Activated naive CD8-positive, alpha-beta T cell treated with anti-CD3 and anti-CD28 coated beads, Interleukin-2, amount 10 ng/mL, durations not matched to agents 7 days and 5 days (primary cell): ENCODE results near the gene AP2M1. TPM values are rescaled to one million over a fixed set of nuclear protein-coding genes. Genes with fewer than 3 reads are reported as not detected.

ENCODE experiments used
- ATAC-seq: fragments of 150-1000 bp; cut with Tn5 transposase; one replicate; pipeline ENCODE4 v1.10.0; 2021; ENCODE audit warnings: low read depth, moderate library complexity
- POLR2A ChIA-PET: fragments of 350-600 bp; sonication (Branson Sonifier 250); formaldehyde crosslinking; loops from one replicate; lab custom pipeline; 2021; ENCODE audit warnings: antibody characterized with exemption; lab: Charles Lee
- DNase-seq: peaks from one replicate; pipeline ENCODE4 v3.0.0; 2021
- H3K27ac Mint-ChIP-seq: one replicate; pipeline ENCODE4 v1.8.0; 2022; ENCODE audit warnings: mild to moderate bottlenecking, mixed read lengths
- H3K27me3 Mint-ChIP-seq: one replicate; pipeline ENCODE4 v1.8.0; 2022; ENCODE audit warnings: mild to moderate bottlenecking, moderate library complexity, mixed read lengths
- H3K36me3 Mint-ChIP-seq: one replicate; pipeline ENCODE4 v1.8.0; 2021; ENCODE audit warnings: mild to moderate bottlenecking, mixed read lengths
- H3K4me1 Mint-ChIP-seq: one replicate; pipeline ENCODE4 v1.8.0; 2021; ENCODE audit warnings: mixed read lengths
- H3K4me3 Mint-ChIP-seq: one replicate; pipeline ENCODE4 v1.8.0; 2022; ENCODE audit warnings: mild to moderate bottlenecking, moderate library complexity, mixed read lengths
- H3K9me3 Mint-ChIP-seq: one replicate; pipeline ENCODE4 v1.8.0; 2021; ENCODE audit warnings: mixed read lengths
- total RNA-seq, 2 experiments: library from RNA; stranded (reverse); gene quantifications; one replicate each; pipeline ENCODE4 v1.2.3, GENCODE V29; 2021

The AP2M1 gene
- total RNA-seq, 2 experiments from 2014 or later, result 210 to 213 TPM

- no peak for ATAC-seq
- Mint-ChIP-seq H3K27ac (no peak overlapping the region), H3K27me3 (no peaks in the 10 kb centered on the region), H3K36me3 (peaks cover 21% of the 10 kb centered on the region), H3K4me1 (peaks cover 18% of the 10 kb centered on the region), H3K9me3 (no peaks in the 10 kb centered on the region), H3K4me3 (no peak overlapping the region)
- POLR2A ChIA-PET, result no interaction called here
- DNase-seq, result no peak
Observed at GRCh38 chr3:184189421-184189820, 14.8 kb downstream of the AP2M1 start.

GRCh38 chr3:184192889-184193288, 18.2 kb downstream of the AP2M1 start:
- H3K27ac Mint-ChIP-seq, result peak overlapping the region; percentile 34

DNA sequence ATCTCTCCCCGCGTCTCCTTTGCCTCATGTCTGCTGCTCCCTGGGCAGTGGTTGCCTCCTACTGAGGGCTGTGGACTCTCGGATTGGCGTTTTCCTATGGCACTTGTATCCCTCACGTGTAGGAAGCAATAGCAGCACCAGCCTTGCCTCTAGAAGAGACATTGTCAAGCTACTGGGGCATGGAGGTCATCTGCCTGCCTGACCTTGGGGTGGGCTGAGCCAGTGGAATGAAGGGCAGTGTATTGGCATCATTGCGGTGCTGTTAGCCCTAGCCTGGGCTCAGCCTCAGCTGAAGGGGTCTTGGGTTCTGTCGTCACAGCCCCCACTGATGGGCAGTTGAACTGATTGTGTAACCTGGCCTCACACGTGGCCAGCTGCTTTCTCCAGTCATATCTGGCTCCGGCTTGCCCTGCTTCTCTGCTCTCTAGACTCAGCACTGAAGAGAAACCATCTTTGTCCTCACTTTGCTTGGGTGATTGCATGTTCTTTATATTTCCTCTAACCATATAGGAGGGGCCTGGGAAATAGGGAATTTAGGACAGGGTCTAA, 19.4 kb downstream of the AP2M1 start:
- H3K36me3 Mint-ChIP-seq, result peaks cover 18% of the 10 kb centered on the region
- no peak overlapping the region for H3K4me3 Mint-ChIP-seq
- POLR2A ChIA-PET, result no interaction called here
- no peak for ATAC-seq
- H3K27me3 Mint-ChIP-seq, result no peaks in the 10 kb centered on the region
- no peak for DNase-seq
- no peak overlapping the region for H3K27ac Mint-ChIP-seq
- H3K4me1 Mint-ChIP-seq, result no peaks in the 10 kb centered on the region
- H3K9me3 Mint-ChIP-seq, result no peaks in the 10 kb centered on the region

More at GRCh38 chr3:184192889-184193288, 18.2 kb downstream of the AP2M1 start:
- Mint-ChIP-seq H3K4me3 (no peak overlapping the region), H3K9me3 (no peaks in the 10 kb centered on the region), H3K27me3 (no peaks in the 10 kb centered on the region), H3K36me3 (peaks cover 19% of the 10 kb centered on the region), H3K4me1 (peaks cover 2% of the 10 kb centered on the region)
- no peak for DNase-seq
- no peak for ATAC-seq
- POLR2A ChIA-PET, result no interaction called here

DNA sequence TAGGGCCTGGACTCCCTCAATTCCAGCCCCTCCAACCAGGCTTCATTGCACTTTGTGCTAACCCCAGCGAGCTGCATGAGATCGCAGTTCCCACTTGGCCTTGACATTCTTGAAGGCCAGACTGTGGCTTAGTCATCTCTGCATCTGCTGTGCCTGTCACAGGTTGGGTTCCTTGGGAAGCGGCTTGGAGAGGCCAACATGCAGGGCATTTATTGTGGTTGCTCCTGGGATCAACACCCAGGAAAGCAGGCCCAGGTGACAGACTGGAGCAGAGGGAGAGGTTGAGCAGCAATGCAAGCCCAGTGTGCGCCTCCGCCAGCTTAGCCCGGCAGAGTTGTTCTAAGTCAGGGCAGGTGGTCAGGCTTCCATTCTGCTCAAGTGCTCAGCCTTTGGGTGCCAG, 21.9 kb downstream of the AP2M1 start:
- peaks cover 9% of the 10 kb centered on the region for H3K36me3 Mint-ChIP-seq
- H3K27me3 Mint-ChIP-seq, result no peaks in the 10 kb centered on the region
- no peak overlapping the region for H3K4me3 Mint-ChIP-seq
- no peaks in the 10 kb centered on the region for H3K4me1 Mint-ChIP-seq
- no peak overlapping the region for H3K27ac Mint-ChIP-seq
- ATAC-seq (no peak), DNase-seq (no peak)
- no peaks in the 10 kb centered on the region for H3K9me3 Mint-ChIP-seq
- POLR2A ChIA-PET, result interaction anchor here (1.3 kb wide), 1 partner anchor 9 kb away, joined by 3 read pairs; no protein-coding TSS in a partner anchor

- ATAC-seq, result no peak
- POLR2A ChIA-PET, result interaction anchor here (0.7 kb wide), 2 partner anchors 57 to 64 kb away, joined by 3 to 4 read pairs; partner anchors contain the start of gene EIF2B5
Observed at GRCh38 chr3:184198509-184198908, 23.9 kb downstream of the AP2M1 start.

DNA sequence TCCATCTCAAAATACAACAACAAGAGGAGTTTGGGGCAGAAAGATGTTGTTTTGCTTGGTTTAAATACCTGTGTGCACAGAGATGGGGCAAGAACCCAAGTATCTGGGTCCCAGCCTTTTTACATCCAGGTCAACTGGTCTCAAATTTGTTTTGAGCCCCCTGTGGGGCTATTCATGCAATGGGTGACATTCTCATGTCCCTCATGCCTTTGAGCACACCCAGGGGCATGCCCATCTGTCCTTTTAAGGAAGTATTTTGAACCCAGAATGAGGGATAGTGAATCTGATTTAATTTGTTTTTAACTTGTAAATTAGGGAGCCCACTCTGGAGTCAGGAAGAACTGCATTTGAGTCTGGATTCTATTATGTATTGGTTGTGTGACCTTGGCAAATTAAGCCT, 26.2 kb downstream of the AP2M1 start:
- H3K4me1 Mint-ChIP-seq, result no peaks in the 10 kb centered on the region
- peaks cover 4% of the 10 kb centered on the region for H3K27me3 Mint-ChIP-seq
- ATAC-seq (no peak), DNase-seq (no peak)
- H3K4me3 Mint-ChIP-seq, result no peak overlapping the region
- no peaks in the 10 kb centered on the region for H3K9me3 Mint-ChIP-seq
- POLR2A ChIA-PET, result no interaction called here
- peaks cover 1% of the 10 kb centered on the region for H3K36me3 Mint-ChIP-seq
- H3K27ac Mint-ChIP-seq, result no peak overlapping the region

More at GRCh38 chr3:184198509-184198908, 23.9 kb downstream of the AP2M1 start:
- Mint-ChIP-seq H3K36me3 (peaks cover 1% of the 10 kb centered on the region), H3K4me1 (no peaks in the 10 kb centered on the region), H3K27me3 (no peaks in the 10 kb centered on the region), H3K4me3 (no peak overlapping the region), H3K9me3 (no peaks in the 10 kb centered on the region), H3K27ac (no peak overlapping the region)
- DNase-seq, result no peak

DNA sequence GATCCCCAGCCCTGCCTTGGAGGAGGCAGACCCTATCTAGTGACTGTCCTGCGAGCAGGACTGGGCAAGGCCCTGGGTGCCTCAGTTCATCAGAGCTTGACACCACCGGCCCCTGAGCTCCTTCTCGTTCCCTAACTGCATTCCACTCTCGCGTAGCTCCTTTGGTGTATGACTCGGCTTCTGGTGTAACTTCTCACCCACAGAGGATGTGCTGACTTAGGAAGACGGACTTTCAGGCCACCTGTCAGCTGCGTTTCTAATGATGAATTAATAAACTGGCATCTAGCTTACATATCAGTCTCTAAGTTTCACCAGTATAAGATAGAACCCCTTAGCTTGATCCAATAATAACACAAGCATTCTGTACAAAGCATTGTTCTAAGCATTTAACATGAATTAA, 28.9 kb downstream of the AP2M1 start:
- Mint-ChIP-seq H3K27me3 (peaks cover 13% of the 10 kb centered on the region), H3K4me3 (no peak overlapping the region), H3K4me1 (no peaks in the 10 kb centered on the region), H3K36me3 (no peaks in the 10 kb centered on the region), H3K27ac (no peak overlapping the region), H3K9me3 (no peaks in the 10 kb centered on the region)
- ATAC-seq, result no peak
- DNase-seq, result no peak
- POLR2A ChIA-PET, result interaction anchor here (0.9 kb wide), 1 partner anchor 68 kb away, joined by 3 read pairs; the partner anchor contains the start of gene EIF2B5

GRCh38 chr3:184209146-184209923, 34.7 kb downstream of the AP2M1 start:
- Mint-ChIP-seq H3K4me3 (no peak overlapping the region), H3K9me3 (no peaks in the 10 kb centered on the region), H3K36me3 (no peaks in the 10 kb centered on the region), H3K27me3 (peaks cover 20% of the 10 kb centered on the region), H3K27ac (no peak overlapping the region), H3K4me1 (no peaks in the 10 kb centered on the region)
- DNase-seq (no peak), ATAC-seq (no peak)
- POLR2A ChIA-PET, result no interaction called here

DNA sequence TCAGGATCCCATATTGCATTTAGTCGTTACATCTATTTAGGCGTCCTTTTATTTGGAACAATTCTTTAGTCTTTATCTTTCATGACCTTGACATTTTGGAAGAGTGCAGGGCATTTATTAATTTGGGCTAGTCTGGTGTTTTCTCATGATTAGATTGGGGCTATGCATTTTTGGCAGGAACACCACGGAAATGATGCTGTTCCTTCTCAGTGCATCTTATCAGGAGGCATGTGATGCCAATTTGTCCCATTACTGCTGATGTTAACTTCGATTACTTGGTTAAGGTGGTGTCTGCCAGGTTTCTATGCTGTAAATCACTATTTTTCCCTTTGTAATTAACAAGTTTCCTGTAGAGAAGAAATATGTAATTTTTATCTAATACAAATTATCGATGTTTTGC, 36.6 kb downstream of the AP2M1 start:
- Mint-ChIP-seq H3K4me1 (no peaks in the 10 kb centered on the region), H3K27ac (no peak overlapping the region), H3K9me3 (no peaks in the 10 kb centered on the region), H3K27me3 (peaks cover 19% of the 10 kb centered on the region), H3K36me3 (no peaks in the 10 kb centered on the region), H3K4me3 (no peak overlapping the region)
- ATAC-seq (no peak), DNase-seq (no peak)
- POLR2A ChIA-PET, result no interaction called here

- DNase-seq (no peak), ATAC-seq (no peak)
- no peak overlapping the region for H3K4me3 Mint-ChIP-seq
- H3K9me3 Mint-ChIP-seq, result no peaks in the 10 kb centered on the region
- peaks cover 15% of the 10 kb centered on the region for H3K27me3 Mint-ChIP-seq
- H3K4me1 Mint-ChIP-seq, result no peaks in the 10 kb centered on the region
- H3K27ac Mint-ChIP-seq, result no peak overlapping the region
- POLR2A ChIA-PET, result no interaction called here
- H3K36me3 Mint-ChIP-seq, result no peaks in the 10 kb centered on the region
Observed at GRCh38 chr3:184211718-184212117, 37.1 kb downstream of the AP2M1 start.

DNA sequence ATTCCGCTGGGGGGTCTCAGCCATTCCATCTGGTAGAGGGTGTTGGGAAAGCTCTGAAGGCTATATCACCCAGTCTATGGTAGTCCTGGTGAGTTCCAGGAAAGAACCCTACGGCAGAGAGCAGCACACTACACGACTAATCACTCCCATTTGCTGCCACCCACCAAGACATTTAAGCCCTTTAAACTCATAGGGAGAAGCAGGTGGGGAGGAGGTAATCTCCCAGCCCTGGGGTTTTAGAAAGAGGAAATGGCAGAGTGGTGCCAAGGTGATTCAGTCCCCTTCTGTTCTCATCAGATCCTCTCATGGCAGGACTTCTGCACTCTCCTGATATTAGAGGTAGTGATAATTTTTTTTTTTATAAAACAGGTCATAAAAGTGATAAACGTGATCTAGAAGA, 44.2 kb downstream of the AP2M1 start:
- H3K36me3 Mint-ChIP-seq, result no peaks in the 10 kb centered on the region
- ATAC-seq (no peak), DNase-seq (no peak)
- no peak overlapping the region for H3K4me3 Mint-ChIP-seq
- H3K27me3 Mint-ChIP-seq, result peaks cover 7% of the 10 kb centered on the region
- POLR2A ChIA-PET, result no interaction called here
- H3K27ac Mint-ChIP-seq, result no peak overlapping the region
- H3K9me3 Mint-ChIP-seq, result no peaks in the 10 kb centered on the region
- H3K4me1 Mint-ChIP-seq, result no peaks in the 10 kb centered on the region

GRCh38 chr3:184222521-184222920, 47.9 kb downstream of the AP2M1 start:
- no peaks in the 10 kb centered on the region for H3K4me1 Mint-ChIP-seq
- no peaks in the 10 kb centered on the region for H3K36me3 Mint-ChIP-seq
- no peaks in the 10 kb centered on the region for H3K9me3 Mint-ChIP-seq
- POLR2A ChIA-PET, result no interaction called here
- ATAC-seq, result no peak
- no peak overlapping the region for H3K27ac Mint-ChIP-seq
- no peak overlapping the region for H3K4me3 Mint-ChIP-seq
- peaks cover 21% of the 10 kb centered on the region for H3K27me3 Mint-ChIP-seq
- no peak for DNase-seq

- H3K9me3 Mint-ChIP-seq, result no peaks in the 10 kb centered on the region
- no peaks in the 10 kb centered on the region for H3K36me3 Mint-ChIP-seq
- H3K27ac Mint-ChIP-seq, result no peak overlapping the region
- H3K4me1 Mint-ChIP-seq, result peaks cover 2% of the 10 kb centered on the region
- POLR2A ChIA-PET, result no interaction called here
- ATAC-seq (no peak), DNase-seq (no peak)
- H3K27me3 Mint-ChIP-seq, result peaks cover 32% of the 10 kb centered on the region
- H3K4me3 Mint-ChIP-seq, result no peak overlapping the region
Observed at GRCh38 chr3:184223946-184224345, 49.3 kb downstream of the AP2M1 start.

DNA sequence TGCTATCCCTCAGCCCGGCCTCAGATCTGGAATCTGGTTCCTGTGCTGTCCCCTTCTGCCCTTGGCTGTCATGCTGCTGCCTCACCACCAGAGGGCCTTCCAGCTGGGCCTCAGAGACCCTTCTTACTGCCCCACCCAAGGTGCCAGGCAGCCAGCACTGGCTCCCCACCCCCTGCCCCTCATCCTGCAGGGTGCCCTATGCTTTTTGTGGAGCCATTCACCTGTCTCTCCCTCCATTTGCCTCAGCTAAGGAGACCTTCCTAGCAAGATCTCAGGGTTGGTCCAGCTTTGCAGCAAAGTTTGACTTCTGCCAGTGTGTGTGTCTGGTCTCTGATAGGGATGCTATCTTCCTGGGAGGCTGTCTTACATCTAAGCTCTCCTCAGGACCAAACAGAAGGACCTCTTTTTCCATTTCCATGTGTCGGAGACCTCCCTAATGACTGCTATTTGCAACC, 52.9 kb downstream of the AP2M1 start:
- Mint-ChIP-seq H3K4me1 (peaks cover 2% of the 10 kb centered on the region), H3K36me3 (no peaks in the 10 kb centered on the region), H3K4me3 (no peak overlapping the region), H3K27ac (no peak overlapping the region), H3K9me3 (no peaks in the 10 kb centered on the region), H3K27me3 (peaks cover 53% of the 10 kb centered on the region)
- DNase-seq (peak; percentile 62), ATAC-seq (no peak)
- POLR2A ChIA-PET, result interaction anchor here (1.2 kb wide), 1 partner anchor 22 kb away, joined by 3 read pairs; the partner anchor contains the start of gene EEF1AKMT4
